ENCODE measurements around the gene EHHADH.

- TF ChIP-seq EZH2 (IDR thresholded peaks at IDR 0.05; ENCODE audit: insufficient read depth, poor library complexity, severe bottlenecking) (no peak), EZH2phosphoT487 (IDR thresholded peaks at IDR 0.05; ENCODE audit: insufficient read depth, low read depth) (no peak)
Observed at GRCh38 chr3:185212086-185212485, 41.8 kb downstream of the EHHADH start.

Measured in GM23248 (cell line).